T-helper 17 cell (primary cell): ENCODE results near the gene SLC24A3. TPM values are rescaled to one million over a fixed set of nuclear protein-coding genes. Genes with fewer than 3 reads are reported as not detected.

Source experiments
- ATAC-seq: fragments of 150-1000 bp; cut with Tn5 transposase; 2 replicates; pipeline ENCODE4 v1.10.0; 2021; ENCODE audit warnings: mild to moderate bottlenecking, moderate library complexity
- DNase-seq, 3 donors: peaks; one replicate each; pipeline versions ENCODE4 v3.0.0 to v3.0.0-alpha.2; 2020 to 2021
- H3K9me3 ChIP-seq: one replicate; pipeline ENCODE4 v1.7.0; 2013; ENCODE audit warnings: low read length, mild to moderate bottlenecking; ENCODE audit not compliant: control insufficient read depth, poor library complexity, severe bottlenecking
- H3K27ac Mint-ChIP-seq: one replicate; pipeline ENCODE4 v1.8.0; 2022; ENCODE audit warnings: mild to moderate bottlenecking, moderate library complexity, mixed read lengths
- H3K27me3 Mint-ChIP-seq: one replicate; pipeline ENCODE4 v1.8.0; 2022; ENCODE audit warnings: mixed read lengths
- H3K36me3 Mint-ChIP-seq: one replicate; pipeline ENCODE4 v1.8.0; 2022; ENCODE audit warnings: low read depth, mixed read lengths
- H3K4me1 Mint-ChIP-seq: one replicate; pipeline ENCODE4 v1.8.0; 2022; ENCODE audit warnings: mild to moderate bottlenecking, mixed read lengths
- H3K4me3 Mint-ChIP-seq: one replicate; pipeline ENCODE4 v1.8.0; 2022; ENCODE audit warnings: mild to moderate bottlenecking, moderate library complexity, mixed read lengths
- total RNA-seq, 4 donors: library from RNA in 2 of 4; stranded (reverse) in 2 of 4; gene quantifications; one replicate each; pipeline ENCODE4 v1.2.3 and lab custom pipeline; 2022 to 2026

Gene SLC24A3
- total RNA-seq, 2 donors from 2014 or later: 0.37 to 6.1 TPM

DNA sequence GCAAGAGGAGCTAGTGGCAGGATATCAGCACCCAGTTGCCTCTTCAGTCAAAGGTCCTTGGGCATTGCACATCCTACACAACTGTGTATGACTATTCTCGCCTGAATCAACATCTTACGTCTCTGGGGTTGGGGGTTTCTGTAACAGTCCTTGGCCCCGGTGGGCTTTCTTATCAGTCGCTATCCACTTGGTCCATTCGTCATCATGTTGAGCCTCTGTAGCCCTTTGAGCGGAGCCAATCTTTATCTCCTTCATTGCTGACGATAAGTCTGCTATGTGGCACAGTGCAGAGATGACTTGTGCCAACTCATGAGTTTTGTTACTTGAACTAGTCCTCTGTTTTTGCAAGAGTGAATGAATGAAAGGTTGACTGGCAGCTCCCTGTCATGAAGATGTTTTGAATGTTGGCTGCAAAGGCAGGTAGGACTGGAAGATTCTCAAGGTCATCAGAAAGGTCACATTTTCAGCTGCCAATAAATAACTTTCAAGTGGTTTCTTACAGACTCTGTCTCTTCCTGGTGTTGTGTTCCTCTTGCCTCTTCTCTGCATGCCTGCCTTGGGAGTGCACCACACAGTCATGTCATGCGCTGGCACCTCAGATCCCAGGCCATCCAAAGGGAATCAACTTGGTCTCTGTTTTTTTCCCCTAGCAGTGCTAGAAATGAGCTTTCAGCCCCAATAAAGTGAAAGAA lies 238.9 kb downstream of the SLC24A3 start:
- ATAC-seq (no peak), DNase-seq (no peak)
- Mint-ChIP-seq H3K4me3 (no peak overlapping the region), H3K27me3 (no peaks in the 10 kb centered on the region), H3K4me1 (no peaks in the 10 kb centered on the region), H3K27ac (no peak overlapping the region), H3K36me3 (no peaks in the 10 kb centered on the region)
- H3K9me3 ChIP-seq: no peaks in the 10 kb centered on the region

DNA sequence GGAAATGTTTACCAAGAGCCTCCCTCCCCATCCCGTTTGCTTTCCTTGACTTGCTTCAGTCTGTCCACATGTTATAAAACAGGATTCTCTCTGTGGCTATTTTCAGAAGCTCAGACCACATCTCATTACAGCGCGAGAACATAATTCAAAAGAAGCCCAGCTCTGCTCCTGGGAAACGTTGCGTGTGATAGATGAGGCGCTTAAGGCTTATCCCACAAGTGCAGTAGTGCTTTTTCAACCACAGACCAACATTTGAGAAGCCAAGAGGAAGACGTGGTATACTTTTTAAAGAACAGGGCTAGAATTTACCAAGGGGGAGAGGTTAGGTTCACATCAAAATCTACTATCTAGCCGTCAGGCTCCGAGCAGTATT lies 239.5 kb downstream of the SLC24A3 start:
- Mint-ChIP-seq H3K27ac (no peak overlapping the region), H3K27me3 (no peaks in the 10 kb centered on the region), H3K36me3 (no peaks in the 10 kb centered on the region), H3K4me1 (no peaks in the 10 kb centered on the region), H3K4me3 (no peak overlapping the region)
- no peaks in the 10 kb centered on the region for H3K9me3 ChIP-seq
- DNase-seq (no peak), ATAC-seq (no peak)

DNA sequence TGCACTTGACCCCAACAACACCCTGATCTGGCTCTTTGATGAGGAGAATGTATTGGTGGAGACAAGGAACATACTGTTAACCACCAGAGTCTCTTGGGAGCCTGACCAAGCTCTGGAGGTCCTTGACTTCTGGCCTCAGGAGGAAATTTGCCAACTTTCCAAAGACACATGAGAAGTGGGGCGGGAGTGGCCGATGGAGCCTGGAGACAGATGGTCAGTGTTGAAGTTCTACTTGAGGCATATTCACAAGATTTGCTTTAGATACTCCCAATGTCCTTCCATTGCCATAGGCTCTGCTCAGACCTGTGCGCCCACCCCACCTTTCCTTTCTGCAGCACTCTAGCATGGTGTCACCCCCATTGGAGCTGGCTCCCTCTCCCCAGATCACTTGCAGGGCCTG lies 241.0 kb downstream of the SLC24A3 start:
- no peaks in the 10 kb centered on the region for H3K36me3 Mint-ChIP-seq
- H3K4me1 Mint-ChIP-seq: no peaks in the 10 kb centered on the region
- no peak for ATAC-seq
- H3K27me3 Mint-ChIP-seq: no peaks in the 10 kb centered on the region
- no peak for DNase-seq
- no peaks in the 10 kb centered on the region for H3K9me3 ChIP-seq
- no peak overlapping the region for H3K27ac Mint-ChIP-seq
- no peak overlapping the region for H3K4me3 Mint-ChIP-seq

DNA sequence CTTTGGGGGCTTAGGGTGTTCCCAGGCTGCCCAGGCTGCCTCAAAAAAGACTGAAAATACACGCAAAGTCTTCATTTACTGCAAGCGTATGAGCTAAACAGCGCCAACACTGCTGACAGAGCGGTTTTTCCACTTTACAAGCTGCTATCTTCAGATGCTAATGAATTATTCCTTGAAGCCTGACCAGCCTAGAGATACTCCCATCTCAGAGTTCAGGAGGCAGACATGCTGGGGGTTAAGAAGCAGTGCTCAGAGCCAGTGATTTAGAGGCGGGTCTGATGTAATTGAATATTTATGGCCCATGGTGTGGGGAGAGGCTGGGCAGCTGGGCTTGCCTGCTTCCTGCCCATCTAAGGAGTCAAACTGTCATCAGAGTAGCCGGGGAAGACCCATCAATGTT lies 241.4 kb downstream of the SLC24A3 start:
- DNase-seq (no peak), ATAC-seq (no peak)
- Mint-ChIP-seq H3K4me3 (no peak overlapping the region), H3K27me3 (no peaks in the 10 kb centered on the region), H3K36me3 (no peaks in the 10 kb centered on the region), H3K27ac (no peak overlapping the region), H3K4me1 (no peaks in the 10 kb centered on the region)
- H3K9me3 ChIP-seq: no peaks in the 10 kb centered on the region

DNA sequence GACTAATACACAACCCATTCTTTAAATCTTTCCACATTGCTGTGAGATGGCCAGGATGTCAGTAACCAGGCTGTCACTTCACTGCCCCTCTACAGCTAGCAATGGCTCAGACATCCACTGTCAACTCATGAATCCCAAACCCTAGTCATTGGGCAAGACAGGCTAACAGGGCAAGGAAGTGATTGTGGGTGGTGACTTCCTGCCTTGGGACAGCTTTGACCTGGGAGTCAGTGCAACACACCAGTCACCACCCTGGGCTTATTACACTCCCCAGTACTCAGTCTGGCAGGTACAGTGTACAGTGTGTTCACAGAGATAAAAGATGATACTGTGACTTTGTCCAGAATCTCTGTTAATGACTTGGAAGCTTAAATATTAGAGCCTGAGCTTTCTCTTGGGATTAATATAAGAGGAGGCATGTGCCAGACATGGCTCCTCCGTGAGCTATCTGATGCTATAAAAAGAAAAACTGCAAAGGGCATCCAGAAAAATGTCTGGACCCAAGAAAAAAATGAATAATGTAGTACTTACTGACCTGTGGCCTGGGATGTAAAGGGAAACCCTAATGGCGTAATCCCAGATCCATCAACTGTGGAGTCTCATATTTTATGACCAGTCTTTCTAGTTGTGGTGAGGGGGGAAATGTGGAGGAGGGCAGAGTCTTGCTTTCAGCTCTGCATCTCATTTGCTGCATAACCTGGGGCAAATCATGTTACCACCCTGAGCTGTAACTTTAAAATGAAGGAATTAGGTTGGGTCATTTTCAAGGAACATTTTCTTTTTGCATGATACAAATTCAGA lies 244.4 kb downstream of the SLC24A3 start:
- ATAC-seq: no peak
- Mint-ChIP-seq H3K27ac (no peak overlapping the region), H3K36me3 (no peaks in the 10 kb centered on the region)

DNA sequence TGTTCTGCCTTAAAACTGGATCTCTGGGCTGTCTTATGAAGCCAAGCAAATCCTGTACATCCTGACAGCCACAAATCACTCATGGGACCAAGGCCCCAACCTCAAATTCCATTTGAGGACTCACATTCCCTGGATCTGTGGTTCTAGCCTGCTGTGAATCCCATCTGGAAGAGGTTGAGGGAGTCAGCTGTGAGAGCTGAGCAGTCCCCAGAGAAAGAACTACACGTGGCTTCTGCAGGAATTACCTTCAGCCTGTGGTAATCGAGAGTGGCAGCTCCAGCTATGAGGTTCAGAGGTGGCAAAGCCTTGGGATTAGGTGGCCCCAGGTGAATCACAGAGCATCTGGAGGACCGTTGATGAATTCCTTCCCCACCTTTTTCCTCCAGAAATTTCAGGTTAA lies 245.2 kb downstream of the SLC24A3 start:
- no peaks in the 10 kb centered on the region for H3K9me3 ChIP-seq
- ATAC-seq (no peak), DNase-seq (no peak)
- H3K4me3 Mint-ChIP-seq: no peak overlapping the region
- no peak overlapping the region for H3K27ac Mint-ChIP-seq
- H3K36me3 Mint-ChIP-seq: no peaks in the 10 kb centered on the region
- H3K4me1 Mint-ChIP-seq: no peaks in the 10 kb centered on the region
- H3K27me3 Mint-ChIP-seq: no peaks in the 10 kb centered on the region

More for the DNA sequence above, 244.4 kb downstream of the SLC24A3 start:
- Mint-ChIP-seq H3K27me3 (no peaks in the 10 kb centered on the region), H3K4me3 (no peak overlapping the region), H3K4me1 (no peaks in the 10 kb centered on the region)
- H3K9me3 ChIP-seq: no peaks in the 10 kb centered on the region
- no peak for DNase-seq

DNA sequence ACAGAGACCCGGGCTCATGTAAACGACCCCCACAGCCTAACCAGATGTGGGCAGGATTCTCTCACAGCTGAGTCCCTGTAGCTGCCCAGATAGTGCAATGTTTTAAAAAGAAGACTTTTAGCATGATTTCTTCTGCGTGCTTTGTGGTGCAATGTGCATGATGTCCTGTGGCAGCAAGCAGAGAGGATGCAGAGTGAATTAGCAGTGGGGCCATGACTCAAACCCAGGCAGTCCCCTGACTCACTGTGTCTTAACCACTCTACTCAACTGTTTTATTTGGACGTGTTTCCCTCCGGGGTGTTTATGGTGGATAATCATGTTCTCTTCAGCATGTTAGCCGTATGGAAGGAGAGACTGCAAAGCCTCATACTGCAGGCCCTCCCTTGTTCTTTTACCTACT lies 247.9 kb downstream of the SLC24A3 start:
- no peaks in the 10 kb centered on the region for H3K36me3 Mint-ChIP-seq
- no peak overlapping the region for H3K4me3 Mint-ChIP-seq
- H3K9me3 ChIP-seq: no peaks in the 10 kb centered on the region
- ATAC-seq (no peak), DNase-seq (no peak)
- H3K27ac Mint-ChIP-seq: no peak overlapping the region
- H3K27me3 Mint-ChIP-seq: no peaks in the 10 kb centered on the region
- no peaks in the 10 kb centered on the region for H3K4me1 Mint-ChIP-seq

DNA sequence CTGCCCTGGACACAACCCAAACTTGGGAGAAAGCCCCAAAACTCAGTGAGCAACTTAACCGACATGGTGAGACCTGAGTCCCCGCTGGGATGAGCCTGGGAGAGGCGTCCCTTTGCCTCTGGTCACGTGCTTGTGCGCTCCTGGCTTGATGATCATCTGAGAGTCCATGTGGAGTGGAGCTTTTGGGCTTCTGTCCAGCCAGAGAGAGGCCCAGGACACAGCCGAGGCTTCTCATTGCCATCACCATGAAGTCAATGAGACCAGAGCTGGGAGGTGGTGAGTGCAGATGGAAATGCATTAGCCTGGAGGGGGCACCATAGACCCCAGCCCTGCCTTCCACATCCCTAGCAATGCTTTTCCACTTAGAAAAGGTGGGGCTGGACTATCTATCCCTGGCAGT lies 250.0 kb downstream of the SLC24A3 start:
- DNase-seq (no peak), ATAC-seq (no peak)
- Mint-ChIP-seq H3K27ac (no peak overlapping the region), H3K4me1 (no peaks in the 10 kb centered on the region), H3K27me3 (no peaks in the 10 kb centered on the region), H3K36me3 (no peaks in the 10 kb centered on the region), H3K4me3 (no peak overlapping the region)
- no peaks in the 10 kb centered on the region for H3K9me3 ChIP-seq

DNA sequence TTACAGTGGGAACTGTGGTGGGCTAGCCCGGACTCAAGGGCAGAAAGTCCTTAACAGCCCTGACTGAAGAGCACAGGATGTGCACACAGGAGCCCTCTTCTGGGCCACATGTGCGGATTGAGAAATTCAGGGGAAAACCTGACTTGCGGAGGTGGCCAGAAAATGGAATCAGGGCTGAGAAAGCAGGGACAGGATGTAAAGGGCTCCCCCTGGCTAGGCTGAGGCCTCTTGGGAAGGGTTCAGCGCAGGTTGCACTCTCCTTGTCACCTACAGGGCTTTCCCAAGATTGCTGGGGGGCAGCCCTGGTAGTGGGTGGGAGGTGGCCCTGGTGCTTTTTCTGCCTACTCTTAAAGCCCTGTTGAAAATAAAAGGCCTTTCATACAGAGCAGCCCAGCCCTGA lies 251.2 kb downstream of the SLC24A3 start:
- no peak overlapping the region for H3K27ac Mint-ChIP-seq
- no peak for ATAC-seq

DNA sequence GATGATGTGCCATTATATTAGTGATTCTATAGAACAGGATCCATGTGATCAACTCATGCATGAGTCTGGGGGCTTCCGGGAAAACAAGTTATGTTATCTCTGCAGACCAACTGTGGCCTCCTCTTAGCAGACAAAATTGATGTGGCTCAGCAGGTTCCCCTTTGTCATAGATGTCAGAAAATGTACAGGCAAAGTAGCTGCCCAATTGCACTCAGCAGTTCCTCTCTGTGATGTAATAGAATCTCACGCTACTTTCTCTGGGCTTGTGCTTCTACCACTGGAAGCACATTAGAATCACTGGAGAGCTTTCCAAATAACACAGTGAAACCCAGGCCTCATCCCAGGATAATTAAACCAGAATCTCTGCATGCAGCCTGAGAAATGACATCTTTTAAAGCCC lies 253.1 kb downstream of the SLC24A3 start:
- no peaks in the 10 kb centered on the region for H3K27me3 Mint-ChIP-seq
- no peaks in the 10 kb centered on the region for H3K9me3 ChIP-seq
- H3K4me3 Mint-ChIP-seq: no peak overlapping the region
- DNase-seq (no peak), ATAC-seq (no peak)
- no peaks in the 10 kb centered on the region for H3K4me1 Mint-ChIP-seq
- H3K36me3 Mint-ChIP-seq: no peaks in the 10 kb centered on the region
- H3K27ac Mint-ChIP-seq: no peak overlapping the region

More for the DNA sequence above, 251.2 kb downstream of the SLC24A3 start:
- no peaks in the 10 kb centered on the region for H3K4me1 Mint-ChIP-seq
- H3K36me3 Mint-ChIP-seq: no peaks in the 10 kb centered on the region
- no peak overlapping the region for H3K4me3 Mint-ChIP-seq
- DNase-seq: no peak
- no peaks in the 10 kb centered on the region for H3K9me3 ChIP-seq
- no peaks in the 10 kb centered on the region for H3K27me3 Mint-ChIP-seq

DNA sequence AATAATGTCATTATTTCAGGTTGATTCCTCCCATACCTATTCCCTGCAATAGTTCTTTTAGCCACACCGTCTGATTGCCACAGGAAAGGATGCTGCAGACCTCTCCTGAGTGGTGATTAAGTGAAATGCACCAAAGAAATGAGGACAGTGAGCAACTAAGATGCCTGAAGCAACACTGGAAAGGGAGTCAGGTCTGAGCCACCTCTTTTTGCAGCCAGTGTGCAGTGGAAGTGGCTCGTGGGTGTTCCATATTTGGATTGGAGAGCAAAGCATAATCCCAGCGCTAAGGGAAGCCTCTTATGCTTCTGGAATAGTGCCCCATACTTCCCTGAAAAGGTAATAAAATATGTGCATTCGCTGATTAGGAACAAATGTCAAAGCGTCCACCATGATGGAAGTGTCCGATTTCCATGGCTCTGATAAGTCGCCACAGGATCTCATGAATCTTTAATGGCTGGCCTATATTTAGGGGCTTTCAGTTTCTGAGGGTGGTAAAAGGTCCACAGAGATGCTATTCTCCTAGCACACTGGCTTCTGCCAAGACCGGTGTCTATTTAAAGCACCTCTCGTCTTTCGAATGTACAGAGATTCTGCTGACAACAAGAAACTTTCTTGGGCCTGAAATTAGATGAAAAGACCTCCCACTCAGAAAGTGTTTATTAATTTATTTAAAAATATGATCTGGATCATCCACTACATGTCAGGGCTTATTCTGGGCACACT lies 253.9 kb downstream of the SLC24A3 start:
- Mint-ChIP-seq H3K27ac (no peak overlapping the region), H3K27me3 (no peaks in the 10 kb centered on the region), H3K4me1 (no peaks in the 10 kb centered on the region), H3K4me3 (no peak overlapping the region), H3K36me3 (no peaks in the 10 kb centered on the region)
- no peaks in the 10 kb centered on the region for H3K9me3 ChIP-seq
- no peak for DNase-seq
- no peak for ATAC-seq

DNA sequence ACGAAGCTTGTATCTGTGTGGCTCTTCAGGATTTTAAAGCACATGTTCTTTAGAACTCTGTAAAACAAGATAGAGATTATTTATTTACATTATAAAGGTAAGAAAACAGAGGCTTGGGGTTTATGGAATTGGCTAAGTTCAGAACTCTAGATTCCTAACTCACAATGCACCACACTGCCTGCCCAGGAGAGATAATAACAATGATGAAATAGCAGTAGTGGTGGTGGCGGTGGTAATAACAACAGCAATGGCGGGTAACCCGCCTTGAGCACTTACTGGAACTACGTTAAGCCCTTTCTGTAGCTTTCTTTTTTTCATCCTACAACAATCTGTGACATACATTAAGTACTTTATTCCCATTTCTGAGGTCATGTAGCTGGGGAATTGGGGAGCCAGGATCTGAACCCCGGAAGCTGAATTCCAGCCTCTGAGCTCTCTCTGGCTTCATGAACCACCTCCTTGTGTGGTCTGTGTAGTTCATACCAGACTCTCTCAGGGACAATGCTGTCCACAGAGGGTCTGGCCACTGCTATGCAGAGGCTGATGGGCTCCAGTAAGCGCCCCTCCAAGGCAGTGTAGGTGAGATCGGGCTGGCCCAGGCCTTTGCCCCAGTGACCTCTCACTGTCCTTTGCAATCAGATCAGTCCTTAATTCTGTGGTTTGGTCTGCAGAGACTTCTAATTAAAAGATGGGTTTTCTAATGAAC lies 260.9 kb downstream of the SLC24A3 start:
- no peaks in the 10 kb centered on the region for H3K27me3 Mint-ChIP-seq
- H3K4me3 Mint-ChIP-seq: no peak overlapping the region
- no peaks in the 10 kb centered on the region for H3K36me3 Mint-ChIP-seq
- H3K4me1 Mint-ChIP-seq: no peaks in the 10 kb centered on the region
- ATAC-seq: no peak
- H3K27ac Mint-ChIP-seq: no peak overlapping the region
- H3K9me3 ChIP-seq: no peaks in the 10 kb centered on the region
- no peak for DNase-seq

DNA sequence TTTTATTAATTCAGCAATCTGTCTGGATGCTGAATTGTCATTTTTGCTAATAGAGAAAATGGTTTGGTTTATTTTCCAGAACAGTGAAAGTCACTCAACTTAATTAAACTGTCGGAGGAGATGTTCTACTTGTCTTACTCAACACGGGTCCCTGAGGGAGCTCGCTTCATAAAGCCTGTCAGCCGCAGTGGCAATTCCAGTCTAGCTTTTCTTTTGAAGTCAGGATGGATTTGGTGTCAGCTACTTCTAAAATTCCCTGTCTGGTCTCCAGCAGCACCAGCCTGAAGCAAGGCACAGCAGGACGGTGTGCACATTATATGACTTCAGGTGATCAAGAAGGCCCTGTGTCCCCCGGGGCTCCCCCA lies 261.5 kb downstream of the SLC24A3 start:
- no peaks in the 10 kb centered on the region for H3K9me3 ChIP-seq
- no peaks in the 10 kb centered on the region for H3K4me1 Mint-ChIP-seq
- no peak for ATAC-seq
- H3K36me3 Mint-ChIP-seq: no peaks in the 10 kb centered on the region
- DNase-seq: no peak
- H3K4me3 Mint-ChIP-seq: no peak overlapping the region
- H3K27ac Mint-ChIP-seq: no peak overlapping the region
- H3K27me3 Mint-ChIP-seq: no peaks in the 10 kb centered on the region
